Liver (tissue), 9 donors: Measurements from ENCODE around the gene RNLS. TPM values are rescaled to one million over a fixed set of nuclear protein-coding genes. Genes with fewer than 3 reads are reported as not detected.

Experiments
- DNase-seq: peaks from one replicate; pipeline ENCODE4 v3.0.0-alpha.2; 2017; ENCODE audit warnings: low spot score
- H3K27ac ChIP-seq, 2 donors: one replicate each; pipeline ENCODE4 v1.7.0; 2013; ENCODE audit warnings: inconsistent platforms in 2 of 2, low read length in 2 of 2, control low read depth in 1 of 2, low read depth in 1 of 2, mild to moderate bottlenecking in 1 of 2
- H3K27me3 ChIP-seq, 4 donors: one replicate each; pipeline versions ENCODE4 v1.6.1 to v1.7.0; 2013; ENCODE audit warnings: low read length in 3 of 4, inconsistent platforms in 1 of 4, mild to moderate bottlenecking in 1 of 4, moderate library complexity in 1 of 4; ENCODE audit not compliant: control insufficient read depth in 4 of 4, insufficient read depth in 4 of 4
- H3K36me3 ChIP-seq, 4 donors: one replicate each; pipeline versions ENCODE4 v1.6.1 to v1.7.0; 2013; ENCODE audit warnings: low read length in 3 of 4, mild to moderate bottlenecking in 3 of 4, low read depth in 1 of 4, moderate library complexity in 1 of 4; ENCODE audit not compliant: control insufficient read depth in 4 of 4, insufficient read depth in 3 of 4
- H3K4me1 ChIP-seq, 4 donors: one replicate each; pipeline versions ENCODE4 v1.6.1 to v1.7.0; 2013; ENCODE audit warnings: low read length in 3 of 4, mild to moderate bottlenecking in 3 of 4, moderate library complexity in 1 of 4; ENCODE audit not compliant: control insufficient read depth in 4 of 4, insufficient read depth in 4 of 4
- H3K4me3 ChIP-seq, 3 donors: one replicate each; pipeline versions ENCODE4 v1.6.1 to v1.7.0; 2013; ENCODE audit warnings: low read length in 3 of 3, control low read depth in 1 of 3, low read depth in 1 of 3, mild to moderate bottlenecking in 1 of 3
- H3K9ac ChIP-seq, 2 donors: one replicate each; pipeline ENCODE4 v1.7.0; 2013; ENCODE audit warnings: low read length in 2 of 2, mild to moderate bottlenecking in 2 of 2, moderate library complexity in 2 of 2, control low read depth in 1 of 2, low read depth in 1 of 2
- H3K9me3 ChIP-seq, 4 donors: one replicate each; pipeline versions ENCODE4 v1.6.1 to v1.7.0; 2013; ENCODE audit warnings: low read length in 3 of 4; ENCODE audit not compliant: control insufficient read depth in 4 of 4
- ATF3 ChIP-seq: IDR thresholded peaks from 2 replicates; pipeline ENCODE4 v1.6.1; 2016; ENCODE audit warnings: antibody characterized with exemption
- EGR1 ChIP-seq, 2 donors: IDR thresholded peaks; 2 replicates each; pipeline ENCODE4 v1.6.1; 2016 to 2018; ENCODE audit warnings: antibody characterized with exemption in 2 of 2, low read depth in 2 of 2
- FOXA1 ChIP-seq: IDR thresholded peaks from 2 replicates; pipeline ENCODE4 v1.6.1; 2016; ENCODE audit warnings: antibody characterized with exemption
- GABPA ChIP-seq, 2 donors: IDR thresholded peaks in 1 of 2; conservative IDR thresholded peaks in 1 of 2; 2 replicates each; pipeline ENCODE4 v1.6.1; 2016; ENCODE audit warnings: antibody characterized with exemption in 2 of 2, mild to moderate bottlenecking in 1 of 2, moderate library complexity in 1 of 2
- NR2F2 ChIP-seq: IDR thresholded peaks from 2 replicates; pipeline ENCODE4 v1.6.1; 2016; ENCODE audit warnings: antibody characterized with exemption
- RAD21 ChIP-seq, 2 donors: IDR thresholded peaks; 2 replicates each; pipeline ENCODE4 v1.6.1; 2016; ENCODE audit warnings: antibody characterized with exemption in 2 of 2, mild to moderate bottlenecking in 2 of 2
- RXRA ChIP-seq, 2 donors: IDR thresholded peaks; 2 replicates each; pipeline ENCODE4 v1.6.1; 2017 to 2018; ENCODE audit warnings: antibody characterized with exemption in 2 of 2, mild to moderate bottlenecking in 1 of 2
- SP1 ChIP-seq: IDR thresholded peaks from 2 replicates; pipeline ENCODE4 v1.6.1; 2018; ENCODE audit warnings: antibody characterized with exemption, mild to moderate bottlenecking
- YY1 ChIP-seq: IDR thresholded peaks from 2 replicates; pipeline ENCODE4 v1.6.1; 2016; ENCODE audit warnings: antibody characterized with exemption, mild to moderate bottlenecking
- ZBTB33 ChIP-seq: IDR thresholded peaks from 2 replicates; pipeline ENCODE4 v1.6.1; 2016; ENCODE audit warnings: antibody characterized with exemption
- WGBS: extraction: QIAGEN DNeasy Blood & Tissue Kit; methylation state at CpG from one replicate; pipeline ENCODE4 v1.1.7; 2013; 5-methylcytosine and 5-hydroxymethylcytosine counted together
- polyA plus RNA-seq, 2 donors: library from polyadenylated mRNA; stranded (reverse) in 1 of 2; unstranded in 1 of 2; fragments of 200-250 nt in 1 of 2; fragments of >200 nt in 1 of 2; fragmentation: Nextera tagmentation in 1 of 2; extraction: Ambion mirVana in 1 of 2; gene quantifications; one replicate each; pipeline versions ENCODE4 v1.2.1 to v1.2.3, GENCODE V29; 2013 to 2015
- total RNA-seq, 2 donors: library from RNA; depleted of rRNA; stranded (reverse); fragments of >200 nt; gene quantifications; one replicate each; pipeline ENCODE4 v1.2.3, GENCODE V29; 2014
- TF ChIP-seq, protein P1 (sequence below): IDR thresholded peaks from 2 replicates; pipeline ENCODE4 v1.6.1; 2016; ENCODE audit warnings: antibody characterized with exemption
- TF ChIP-seq, protein P2 (sequence below): IDR thresholded peaks from 2 replicates; pipeline ENCODE4 v1.6.1; 2016; ENCODE audit warnings: antibody characterized with exemption, mild to moderate bottlenecking
- donor health status: healthy.
- donor health status: healthy.
- donor health status: healthy.
- donor health status: healthy.
- donor health status: healthy.

Gene RNLS
- total and polyA plus RNA-seq, 4 donors: 4.1 to 12.4 (median 7.5) TPM

GRCh38 chr10:88530629-88531391 lies 52.3 kb downstream of the RNLS start:
- Histone ChIP-seq H3K27ac (no peak overlapping the region), H3K9me3 (no peaks in the 10 kb centered on the region), H3K36me3 (no peaks in the 10 kb centered on the region), H3K9ac (no peak overlapping the region), H3K4me1 (peaks cover 0 to 30% (median 21%) of the 10 kb centered on the region in 4 donors), H3K4me3 (no peak overlapping the region), H3K27me3 (no peaks in the 10 kb centered on the region)
- TF ChIP-seq RAD21 (IDR thresholded peaks at IDR 0.05) (peak in 1 of 2 donors; percentile 15), EGR1 (IDR thresholded peaks at IDR 0.05; ENCODE audit: low read depth in 2 of 2) (no peak)
- no peak for DNase-seq
- WGBS: 94% methylated on average over 3 of the region's 3 CpGs

DNA sequence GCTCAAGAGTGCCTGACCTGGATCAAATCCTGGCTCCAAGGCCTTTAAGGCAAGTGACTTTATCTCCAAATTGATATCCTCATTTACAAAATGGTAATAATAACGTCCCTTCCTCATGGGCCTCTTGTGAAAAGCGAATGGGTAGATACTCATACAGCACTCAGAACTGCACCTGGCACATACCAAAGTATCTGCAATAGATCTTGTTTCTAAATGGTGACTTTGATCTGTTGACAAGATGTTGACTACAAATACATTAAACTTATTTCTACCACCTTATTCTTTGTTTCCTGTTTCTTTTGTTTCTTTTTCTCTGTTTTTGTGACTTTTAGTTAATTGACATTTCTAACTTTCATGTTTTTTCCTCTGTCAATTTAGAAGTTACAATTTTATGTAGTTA lies 53.0 kb downstream of the RNLS start:
- no peak for DNase-seq
- TF ChIP-seq, protein P1, sequence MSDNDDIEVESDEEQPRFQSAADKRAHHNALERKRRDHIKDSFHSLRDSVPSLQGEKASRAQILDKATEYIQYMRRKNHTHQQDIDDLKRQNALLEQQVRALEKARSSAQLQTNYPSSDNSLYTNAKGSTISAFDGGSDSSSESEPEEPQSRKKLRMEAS: no peak
- TF ChIP-seq FOXA1 (no peak), RXRA (IDR thresholded peaks at IDR 0.05) (no peak), EGR1 (IDR thresholded peaks at IDR 0.05; ENCODE audit: low read depth in 2 of 2) (no peak), GABPA (IDR thresholded peaks at IDR 0.05 in 1 of 2, conservative IDR thresholded peaks at IDR 0.05 in 1 of 2) (no peak), YY1 (no peak), ATF3 (no peak), SP1 (no peak), ZBTB33 (no peak), NR2F2 (no peak)
- TF ChIP-seq, protein P2, sequence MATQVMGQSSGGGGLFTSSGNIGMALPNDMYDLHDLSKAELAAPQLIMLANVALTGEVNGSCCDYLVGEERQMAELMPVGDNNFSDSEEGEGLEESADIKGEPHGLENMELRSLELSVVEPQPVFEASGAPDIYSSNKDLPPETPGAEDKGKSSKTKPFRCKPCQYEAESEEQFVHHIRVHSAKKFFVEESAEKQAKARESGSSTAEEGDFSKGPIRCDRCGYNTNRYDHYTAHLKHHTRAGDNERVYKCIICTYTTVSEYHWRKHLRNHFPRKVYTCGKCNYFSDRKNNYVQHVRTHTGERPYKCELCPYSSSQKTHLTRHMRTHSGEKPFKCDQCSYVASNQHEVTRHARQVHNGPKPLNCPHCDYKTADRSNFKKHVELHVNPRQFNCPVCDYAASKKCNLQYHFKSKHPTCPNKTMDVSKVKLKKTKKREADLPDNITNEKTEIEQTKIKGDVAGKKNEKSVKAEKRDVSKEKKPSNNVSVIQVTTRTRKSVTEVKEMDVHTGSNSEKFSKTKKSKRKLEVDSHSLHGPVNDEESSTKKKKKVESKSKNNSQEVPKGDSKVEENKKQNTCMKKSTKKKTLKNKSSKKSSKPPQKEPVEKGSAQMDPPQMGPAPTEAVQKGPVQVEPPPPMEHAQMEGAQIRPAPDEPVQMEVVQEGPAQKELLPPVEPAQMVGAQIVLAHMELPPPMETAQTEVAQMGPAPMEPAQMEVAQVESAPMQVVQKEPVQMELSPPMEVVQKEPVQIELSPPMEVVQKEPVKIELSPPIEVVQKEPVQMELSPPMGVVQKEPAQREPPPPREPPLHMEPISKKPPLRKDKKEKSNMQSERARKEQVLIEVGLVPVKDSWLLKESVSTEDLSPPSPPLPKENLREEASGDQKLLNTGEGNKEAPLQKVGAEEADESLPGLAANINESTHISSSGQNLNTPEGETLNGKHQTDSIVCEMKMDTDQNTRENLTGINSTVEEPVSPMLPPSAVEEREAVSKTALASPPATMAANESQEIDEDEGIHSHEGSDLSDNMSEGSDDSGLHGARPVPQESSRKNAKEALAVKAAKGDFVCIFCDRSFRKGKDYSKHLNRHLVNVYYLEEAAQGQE: no peak
- H3K4me1 ChIP-seq: peaks cover 0 to 34% (median 22%) of the 10 kb centered on the region in 4 donors
- H3K36me3 ChIP-seq: no peaks in the 10 kb centered on the region
- H3K9ac ChIP-seq: no peak overlapping the region
- H3K4me3 ChIP-seq: no peak overlapping the region
- H3K9me3 ChIP-seq: no peaks in the 10 kb centered on the region
- no peak overlapping the region for H3K27ac ChIP-seq
- H3K27me3 ChIP-seq: no peaks in the 10 kb centered on the region
- WGBS: 90% methylated on average over 2 of the region's 2 CpGs
